Lower leg skin (tissue), 4 donors: ENCODE data around the gene NOP56. TPM values are rescaled to one million over a fixed set of nuclear protein-coding genes. Genes with fewer than 3 reads are reported as not detected.

ENCODE experiments used
- DNase-seq, 2 donors: peaks; one replicate each; pipeline ENCODE4 v3.0.0-alpha.2; 2019; ENCODE audit warnings: low spot score in 2 of 2
- H3K4me3 ChIP-seq: fragments of 200-600 bp; sonication (generic); 2 replicates; pipeline ENCODE4 v1.5.1; 2017; ENCODE audit warnings: mild to moderate bottlenecking, low read depth; ENCODE audit not compliant: poor library complexity, severe bottlenecking
- CTCF ChIP-seq, 3 donors: fragments of 450-650 bp; IDR thresholded peaks; one replicate each; pipeline ENCODE4 v1.5.1; 2016; ENCODE audit warnings: antibody characterized with exemption in 3 of 3, mild to moderate bottlenecking in 3 of 3, moderate library complexity in 2 of 3
- POLR2A ChIP-seq, 2 donors: fragments of 450-650 bp; IDR thresholded peaks; one replicate each; pipeline ENCODE4 v1.6.1; 2016 to 2017; ENCODE audit warnings: antibody characterized with exemption in 2 of 2, mild to moderate bottlenecking in 1 of 2, moderate library complexity in 1 of 2
- WGBS, 2 donors: methylation state at CpG; one replicate each; pipeline ENCODE4 v1.1.5; 2018; 5-methylcytosine and 5-hydroxymethylcytosine counted together
- intact Hi-C: fragments of 100-400 bp; cut with DNase I; formaldehyde crosslinking; loops from one replicate; pipeline ENCODE4 v1.15.0; 2023; ENCODE audit warnings: low total_unique reads
- total RNA-seq, 4 donors: library from RNA; depleted of rRNA; stranded (reverse); fragments of >200 nt; gene quantifications; one replicate each; pipeline ENCODE4 v1.1.0, GENCODE V29; 2016

NOP56 gene
- total RNA-seq, 4 donors from 2014 or later = 51.5 to 64.7 (median 56.6) TPM

- H3K4me3 ChIP-seq = no peak overlapping the region
- intact Hi-C loops = no loop called here
- no peak for DNase-seq
- TF ChIP-seq POLR2A (IDR thresholded peaks at IDR 0.05) = no peak
- no peak for TF ChIP-seq CTCF (IDR thresholded peaks at IDR 0.05)
- 77 to 79% methylated on average over 13 of the region's 13 CpGs for WGBS, 2 donors
Observed at GRCh38 chr20:2658414-2659354, 6.3 kb downstream of the NOP56 start.

DNA sequence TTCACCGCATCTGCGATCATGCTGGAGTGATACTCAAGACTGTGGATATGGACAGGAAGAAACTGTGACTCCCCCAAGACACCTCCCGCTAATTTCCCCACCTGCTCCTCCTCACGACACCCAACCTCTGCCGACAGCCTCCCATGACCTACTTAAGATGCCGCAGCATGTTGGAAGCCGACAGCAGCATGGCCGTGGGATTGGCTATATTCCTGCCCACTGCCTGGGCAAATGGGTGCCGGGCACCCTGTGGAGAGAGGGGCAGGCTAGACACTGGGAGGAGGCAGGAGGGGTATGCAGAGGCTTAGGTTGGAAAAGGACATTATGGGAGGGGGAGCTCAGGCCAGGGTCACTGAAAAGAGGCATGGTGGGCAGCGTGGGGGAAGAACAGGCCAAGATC lies 7.1 kb downstream of the NOP56 start:
- no peak for DNase-seq
- TF ChIP-seq POLR2A (IDR thresholded peaks at IDR 0.05) = no peak
- no peak for TF ChIP-seq CTCF (IDR thresholded peaks at IDR 0.05)
- intact Hi-C loops = no loop called here
- H3K4me3 ChIP-seq = no peak overlapping the region
- WGBS, 2 donors = 84 to 90% methylated on average over 10 of the region's 10 CpGs

- 8 to 10% methylated on average over 13 of the region's 13 CpGs for WGBS, 2 donors
- intact Hi-C loops = no loop called here
Observed at GRCh38 chr20:2663364-2663886, 11.0 kb downstream of the NOP56 start.

DNA sequence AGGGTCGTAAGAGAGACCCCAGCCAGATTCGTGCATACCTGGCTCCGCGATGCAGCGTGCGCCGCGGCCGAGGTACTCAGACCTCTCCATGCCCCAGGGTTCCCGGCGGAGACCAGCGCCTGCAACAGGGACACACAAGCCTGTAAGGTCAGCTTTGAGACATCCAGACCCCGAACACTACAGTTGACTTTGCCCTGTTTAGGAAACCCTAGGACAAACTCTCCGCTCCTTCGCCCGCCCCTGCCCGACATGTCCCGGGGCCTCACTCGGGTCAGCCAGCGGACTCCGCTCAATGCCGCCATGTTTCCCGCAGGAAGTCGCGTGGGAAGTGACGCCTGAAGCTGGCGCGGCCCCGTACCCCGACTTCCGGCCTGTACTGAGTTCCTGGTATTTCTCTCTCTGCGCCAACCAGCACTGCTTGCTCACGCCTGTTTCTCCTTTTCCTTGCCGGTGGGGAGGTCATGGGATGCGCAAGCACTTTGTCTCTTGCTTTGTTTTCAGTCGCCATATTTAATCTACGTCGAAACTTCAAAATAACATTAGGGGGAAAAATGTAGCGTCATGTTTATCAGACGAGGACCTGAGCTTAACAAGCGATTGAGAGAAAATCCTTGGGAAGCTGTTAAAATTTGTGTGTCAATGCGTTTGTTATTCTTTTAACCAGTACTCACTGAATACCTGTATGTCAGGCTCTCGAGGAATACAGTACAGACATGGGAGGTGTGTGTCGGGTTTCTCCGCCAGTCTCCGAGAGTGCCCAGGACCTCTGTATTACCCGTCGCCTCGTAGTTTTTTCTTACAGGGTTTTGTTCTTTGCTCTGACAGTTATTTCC lies 11.7 kb downstream of the NOP56 start, which contains the start of gene IDH3B:
IDH3B (minus strand) TSS at position 330 of the 833 bp plus-strand sequence; CDS start at position 302, 28 bp downstream.
- DNase-seq = peak; percentile 94 to 99
- intact Hi-C loops = no loop called here
- H3K4me3 ChIP-seq = peak within 1 kb of the TSS; percentile 67
- 7 to 11% methylated on average over 49 of the region's 49 CpGs for WGBS, 2 donors
- TF ChIP-seq POLR2A (IDR thresholded peaks at IDR 0.05) (peak in 1 of 2 donors; percentile 52), CTCF (IDR thresholded peaks at IDR 0.05) (no peak)

More at GRCh38 chr20:2663364-2663886, 11.0 kb downstream of the NOP56 start:
- peak overlapping the region; percentile 67 for H3K4me3 ChIP-seq
- no peak for DNase-seq
- no peak for TF ChIP-seq CTCF (IDR thresholded peaks at IDR 0.05)
- TF ChIP-seq POLR2A (IDR thresholded peaks at IDR 0.05) = no peak

DNA sequence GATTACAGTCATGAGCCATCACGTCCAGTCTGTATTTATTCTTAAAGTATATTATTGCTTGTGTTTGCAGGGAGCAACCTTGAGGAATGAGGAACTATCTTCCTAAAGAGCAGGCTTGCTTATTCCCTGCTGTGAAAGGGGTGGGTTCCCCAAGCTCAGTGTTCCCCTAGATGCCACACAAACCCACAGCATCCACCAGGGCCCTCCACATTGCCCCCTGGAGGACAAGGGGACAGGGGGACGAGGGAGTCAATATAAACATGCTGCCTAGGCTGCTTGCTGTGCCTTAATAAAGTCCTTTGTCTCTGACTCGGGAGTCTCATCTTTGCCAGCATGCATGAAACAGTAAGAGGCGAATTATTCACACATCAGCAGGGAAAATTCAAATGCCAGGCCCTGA lies 19.5 kb downstream of the NOP56 start:
- 22 to 32% methylated on average over 4 of the region's 4 CpGs for WGBS, 2 donors
- TF ChIP-seq POLR2A (IDR thresholded peaks at IDR 0.05) (no peak), CTCF (IDR thresholded peaks at IDR 0.05) (no peak)
- no peak overlapping the region for H3K4me3 ChIP-seq
- intact Hi-C loops = no loop called here
- no peak for DNase-seq
